ENCODE results near the gene FBXL15.

FBXL15 gene

GRCh38 chr10:102402512-102402896, 18.1 kb upstream of the FBXL15 start:
- no peak overlapping the region for H3K4me3 ChIP-seq (ENCODE audit: low read length)
- TF ChIP-seq CTCF (conservative IDR thresholded peaks at IDR 0.05; ENCODE audit: low read depth, low read length): no peak
- DNase-seq (ENCODE audit: low read depth): no peak

DNA sequence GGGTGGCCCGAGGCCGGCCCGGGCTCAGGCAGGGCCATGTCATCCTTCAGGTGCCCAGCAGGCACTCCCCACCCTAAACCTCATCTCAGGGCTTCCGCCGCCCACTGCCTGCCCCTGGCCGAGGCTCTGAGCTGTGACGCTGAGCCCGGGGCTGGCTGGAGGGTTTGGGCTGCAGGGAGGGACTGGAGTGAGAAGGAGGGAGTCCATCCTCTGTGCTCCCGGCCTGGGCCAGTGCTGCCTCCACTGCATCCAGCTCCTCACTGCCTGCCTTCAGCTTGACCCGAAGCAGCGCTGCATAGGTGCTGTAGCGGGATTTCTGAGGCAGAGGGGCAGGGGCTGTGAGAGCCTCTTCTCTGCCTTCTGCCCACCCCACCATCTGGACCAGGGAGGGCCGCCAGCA, 17.5 kb upstream of the FBXL15 start:
- DNase-seq (ENCODE audit: low read depth): no peak
- TF ChIP-seq CTCF (conservative IDR thresholded peaks at IDR 0.05; ENCODE audit: low read depth, low read length): no peak
- H3K4me3 ChIP-seq (ENCODE audit: low read length): no peak overlapping the region

DNA sequence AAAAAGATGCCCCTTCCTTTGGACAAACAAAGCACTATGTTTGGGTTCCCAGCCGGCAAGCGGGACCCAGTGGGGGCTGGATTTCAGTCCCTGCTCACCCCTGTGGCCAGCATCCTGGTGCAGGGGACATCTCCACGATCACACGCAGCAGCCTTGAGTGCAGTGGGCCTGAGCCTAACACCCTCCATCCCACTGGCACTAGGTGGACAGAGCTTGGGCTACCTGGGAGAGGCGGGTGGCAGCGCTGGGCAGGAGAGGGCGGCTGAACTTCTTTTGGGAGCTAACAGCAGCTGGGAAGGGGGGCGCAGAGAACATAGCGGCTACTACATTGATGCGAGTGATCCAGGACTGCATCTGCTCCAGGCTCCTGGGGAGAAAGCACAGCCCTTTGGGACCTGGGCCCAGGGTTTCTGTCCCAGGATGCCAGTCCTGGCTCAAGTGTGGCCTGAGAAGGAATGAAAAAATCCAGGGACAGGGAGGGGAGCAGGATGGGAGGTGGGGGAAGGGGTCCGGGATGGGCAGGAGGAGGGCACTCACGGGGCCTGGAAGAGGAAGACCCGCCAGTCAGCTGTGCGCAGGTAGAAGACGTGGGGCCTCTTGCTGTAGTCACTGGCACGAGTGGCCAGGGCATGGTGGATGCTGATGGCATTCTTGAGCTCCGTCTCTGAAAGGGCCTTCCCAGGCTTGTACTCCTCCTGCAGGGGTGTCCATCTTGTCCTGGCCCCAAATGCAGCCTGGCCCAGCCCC, 16.1 kb upstream of the FBXL15 start:
- TF ChIP-seq CTCF (conservative IDR thresholded peaks at IDR 0.05; ENCODE audit: low read depth, low read length): no peak
- no peak for DNase-seq (ENCODE audit: low read depth)
- no peak overlapping the region for H3K4me3 ChIP-seq (ENCODE audit: low read length)

DNA sequence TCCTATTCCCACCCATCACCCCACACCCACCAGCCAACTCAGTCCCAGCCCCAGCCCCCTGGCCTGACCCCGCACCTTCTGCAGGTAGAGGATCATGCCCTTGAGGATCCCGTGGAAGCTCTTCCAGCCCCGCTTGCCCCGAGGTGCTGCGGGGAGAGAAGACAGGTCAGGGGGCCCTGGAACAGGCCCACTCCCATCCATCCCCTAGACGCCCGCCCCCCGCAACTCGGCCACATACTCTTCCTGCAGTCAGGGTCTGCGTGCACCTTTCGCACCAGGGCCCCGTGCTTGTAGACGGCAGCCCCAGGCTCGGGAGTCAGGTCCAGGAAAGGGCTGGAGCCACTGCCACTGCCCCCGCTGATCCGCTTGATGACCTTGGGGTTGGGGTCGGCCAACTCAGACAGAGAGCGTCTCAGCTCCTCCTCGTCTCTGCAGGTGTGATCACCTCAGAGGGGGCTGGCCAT, 15.5 kb upstream of the FBXL15 start:
- no peak overlapping the region for H3K4me3 ChIP-seq (ENCODE audit: low read length)
- DNase-seq (ENCODE audit: low read depth): no peak
- TF ChIP-seq CTCF (conservative IDR thresholded peaks at IDR 0.05; ENCODE audit: low read depth, low read length): no peak

DNA sequence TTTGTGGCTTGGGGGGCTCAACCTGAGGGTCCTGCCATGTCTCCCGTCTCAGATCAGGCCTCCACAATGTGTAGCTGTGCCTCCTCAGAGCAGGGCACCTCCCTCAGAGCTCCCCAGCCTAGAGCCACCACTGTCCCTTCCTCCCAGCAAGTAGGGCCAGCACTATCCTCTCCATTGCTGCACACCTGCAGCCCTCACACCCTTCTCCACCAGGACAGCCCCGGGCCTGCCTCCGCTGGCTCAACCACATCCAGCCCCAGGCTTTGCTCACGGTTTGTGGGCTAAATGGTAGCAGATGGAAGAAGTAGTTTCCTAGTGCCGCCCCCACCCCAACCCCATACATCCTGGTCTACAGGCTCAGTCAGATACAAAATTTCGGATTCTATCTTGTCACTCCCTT, 15.0 kb upstream of the FBXL15 start:
- no peak for TF ChIP-seq CTCF (conservative IDR thresholded peaks at IDR 0.05; ENCODE audit: low read depth, low read length)
- no peak for DNase-seq (ENCODE audit: low read depth)
- no peak overlapping the region for H3K4me3 ChIP-seq (ENCODE audit: low read length)

GRCh38 chr10:102406815-102407214, 13.8 kb upstream of the FBXL15 start:
- no peak overlapping the region for H3K4me3 ChIP-seq (ENCODE audit: low read length)
- no peak for DNase-seq (ENCODE audit: low read depth)
- TF ChIP-seq CTCF (conservative IDR thresholded peaks at IDR 0.05; ENCODE audit: low read depth, low read length): no peak

GRCh38 chr10:102407425-102408130, 13.1 kb upstream of the FBXL15 start:
- TF ChIP-seq CTCF (conservative IDR thresholded peaks at IDR 0.05; ENCODE audit: low read depth, low read length): no peak
- DNase-seq (ENCODE audit: low read depth): no peak
- no peak overlapping the region for H3K4me3 ChIP-seq (ENCODE audit: low read length)
